COR-L47 (cell line): ENCODE results near the gene DLX2.
"Not testable (repeated sequence)": the region's sequence is repeated elsewhere in the genome, so short reads cannot be mapped to it uniquely, and the experiment has no call there.

ENCODE experiments used
- DNase-seq: peaks from one replicate; lab custom pipeline; 2025; lab: John Stamatoyannopoulos, UW

Gene DLX2

GRCh38 chr2:172102391-172103359, at the start of gene DLX2:
DLX2 (minus strand) TSS chr2:172102900; CDS start chr2:172102538, 362 bp downstream.
- peak; percentile 99 for DNase-seq

GRCh38 chr2:172147944-172148650, 45.4 kb upstream of the DLX2 start:
- no peak for DNase-seq

GRCh38 chr2:172143817-172144216, 41.1 kb upstream of the DLX2 start:
- DNase-seq: no peak

- DNase-seq: not testable (repeated sequence)
Measured at GRCh38 chr2:172138727-172139126, 36.0 kb upstream of the DLX2 start.

- no peak for DNase-seq
Measured at GRCh38 chr2:172137943-172138342, 35.2 kb upstream of the DLX2 start.

GRCh38 chr2:172137109-172137508, 34.4 kb upstream of the DLX2 start:
- DNase-seq: no peak

GRCh38 chr2:172135446-172135845, 32.7 kb upstream of the DLX2 start:
- no peak for DNase-seq

GRCh38 chr2:172134270-172134669, 31.6 kb upstream of the DLX2 start:
- no peak for DNase-seq

- no peak for DNase-seq
Measured at GRCh38 chr2:172131713-172132555, 29.2 kb upstream of the DLX2 start.

- DNase-seq: no peak
Measured at GRCh38 chr2:172129404-172129803, 26.7 kb upstream of the DLX2 start.

GRCh38 chr2:172128484-172128883, 25.8 kb upstream of the DLX2 start:
- no peak for DNase-seq

GRCh38 chr2:172120118-172120517, 17.4 kb upstream of the DLX2 start:
- no peak for DNase-seq

- no peak for DNase-seq
Measured at GRCh38 chr2:172119089-172119488, 16.4 kb upstream of the DLX2 start.

GRCh38 chr2:172116107-172116506, 13.4 kb upstream of the DLX2 start:
- no peak for DNase-seq

- DNase-seq: no peak
Measured at GRCh38 chr2:172114579-172114978, 11.9 kb upstream of the DLX2 start.

GRCh38 chr2:172114176-172114575, 11.5 kb upstream of the DLX2 start:
- not testable (repeated sequence) for DNase-seq

GRCh38 chr2:172113617-172114016, 10.9 kb upstream of the DLX2 start:
- peak; percentile 37 for DNase-seq

GRCh38 chr2:172109988-172110811, 7.5 kb upstream of the DLX2 start:
- no peak for DNase-seq

- DNase-seq: no peak
Measured at GRCh38 chr2:172109256-172109987, 6.7 kb upstream of the DLX2 start.

GRCh38 chr2:172108587-172108930, 5.9 kb upstream of the DLX2 start:
- DNase-seq: no peak
